GM10248 (cell line): ENCODE data around the gene NEU2.
A peak's percentile ranks its signal among the peaks of the same experiment; 100 is the strongest.

ENCODE experiments used
- CTCF ChIA-PET: fragments of 300-600 bp; sonication (Branson Sonifier 250); formaldehyde crosslinking; extraction: SDS; loops from one replicate; lab custom pipeline; 2021; ENCODE audit warnings: antibody characterized with exemption; lab: Yijun Ruan, JAX
- POLR2A ChIA-PET: fragments of 350-650 bp; sonication (Branson Sonifier 250); formaldehyde crosslinking; extraction: SDS; loops from one replicate; lab custom pipeline; 2020; ENCODE audit warnings: antibody characterized with exemption; lab: Yijun Ruan, JAX
- DNase-seq: peaks from one replicate; pipeline ENCODE4 v3.0.0; 2012; ENCODE audit errors: extremely low spot score
- CTCF ChIP-seq: IDR thresholded peaks from 2 replicates; pipeline ENCODE4 v1.5.1; 2012; ENCODE audit warnings: mild to moderate bottlenecking, low read depth; ENCODE audit errors: extremely low read depth, missing control alignments, control extremely low read depth

NEU2 gene

GRCh38 chr2:232993231-232993821 lies 39.1 kb upstream of the NEU2 start:
- ChIA-PET CTCF (interaction anchor here (0.9 kb wide), 1 partner anchor 13 kb away, joined by 3 read pairs; no protein-coding TSS in a partner anchor), POLR2A (no interaction called here)
- no peak for DNase-seq
- no peak for TF ChIP-seq CTCF

- ChIA-PET CTCF (no interaction called here), POLR2A (no interaction called here)
- no peak for DNase-seq
- no peak for TF ChIP-seq CTCF
Measured at GRCh38 chr2:232994446-232994845, 38.0 kb upstream of the NEU2 start.

GRCh38 chr2:232997749-232998665 lies 34.5 kb upstream of the NEU2 start:
- TF ChIP-seq CTCF = no peak
- POLR2A ChIA-PET = no interaction called here
- CTCF ChIA-PET = interaction anchor here (1.3 kb wide), 2 partner anchors 12 to 56 kb away, joined by 3 read pairs; no protein-coding TSS in a partner anchor
- no peak for DNase-seq

GRCh38 chr2:232998666-232998985 lies 33.8 kb upstream of the NEU2 start:
- POLR2A ChIA-PET = no interaction called here
- CTCF ChIA-PET = interaction anchor here (1.3 kb wide), 2 partner anchors 13 to 55 kb away, joined by 3 read pairs; no protein-coding TSS in a partner anchor
- no peak for DNase-seq
- TF ChIP-seq CTCF = no peak

GRCh38 chr2:232999354-232999753 lies 33.1 kb upstream of the NEU2 start:
- ChIA-PET POLR2A (no interaction called here), CTCF (no interaction called here)

More at GRCh38 chr2:232999354-232999753, 33.1 kb upstream of the NEU2 start:
- TF ChIP-seq CTCF = peak; percentile 15
- no peak for DNase-seq
